ENCODE measurements around the gene TGM2. TPM values are rescaled to one million over a fixed set of nuclear protein-coding genes. Genes with fewer than 3 reads are reported as not detected.

The TGM2 gene
- total and polyA plus RNA-seq, 9 of the 15 experiments (the other 6 are each of a cell fraction or from before 2014, with no cell fraction given), result 5.5 to 78.5 (median 37.6) TPM

DNA sequence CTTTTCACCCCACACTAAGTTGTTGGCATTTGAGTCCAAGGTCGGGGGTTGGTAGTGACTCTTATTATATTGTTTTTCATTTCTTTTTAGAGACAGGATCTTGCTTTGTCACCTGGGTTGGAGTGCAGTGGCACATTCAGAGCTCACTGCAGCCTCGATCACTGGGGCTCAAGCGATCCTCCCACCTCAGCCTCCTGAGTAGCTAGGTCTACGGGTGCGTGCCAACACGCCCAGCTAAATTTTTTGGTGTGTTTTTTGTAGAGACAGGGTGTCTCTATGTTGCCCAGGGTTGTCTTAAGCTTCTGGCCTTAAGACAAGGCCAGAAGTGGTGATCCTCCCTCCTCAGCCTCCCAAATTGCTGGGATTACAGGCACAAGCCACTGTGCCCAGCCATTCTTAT lies 25.1 kb upstream of the TGM2 start:
- WGBS (ENCODE audit: insufficient coverage, low coverage, missing lambda C conversion rate), result 12% methylated on average over 6 of the region's 6 CpGs
- Histone ChIP-seq H3K4me2 (ENCODE audit: insufficient read depth, low read length) (no peak overlapping the region), H2AFZ (ENCODE audit: low read depth, low read length) (no peak overlapping the region), H3K4me3 (no peak overlapping the region), H4K20me1 (replicated peaks; ENCODE audit: control insufficient read depth, insufficient read depth, low read length) (no peaks in the 10 kb centered on the region; the same call in 1 of the 2 replicates), H3K36me3 (ENCODE audit: control insufficient read depth, insufficient read depth, low read length) (no peaks in the 10 kb centered on the region), H3K9ac (ENCODE audit: insufficient read depth in 1 of 2, low read depth in 2 of 2, low read length in 2 of 2) (no peak overlapping the region), H3K9me1 (ENCODE audit: control insufficient read depth, insufficient read depth, low read length) (no peaks in the 10 kb centered on the region), H3K79me2 (ENCODE audit: control insufficient read depth, insufficient read depth, low read length) (no peaks in the 10 kb centered on the region), H3K27ac (ENCODE audit: extremely low read depth, low read depth, low read length) (no peak overlapping the region), H3K27me3 (ENCODE audit: control insufficient read depth in 2 of 2, insufficient read depth in 2 of 2, low read length in 2 of 2) (peaks cover 0 to 12% of the 10 kb centered on the region in 2 experiments; a peak in 4 of 5 replicates), H3K9me3 (replicated peaks; ENCODE audit: control insufficient read depth, insufficient read depth, low read depth, low read length) (no peaks in the 10 kb centered on the region), H3K4me1 (replicated peaks in 1 of 2; ENCODE audit: control insufficient read depth in 2 of 2, insufficient read depth in 2 of 2, low read length in 2 of 2) (peaks cover 0 to 5% of the 10 kb centered on the region in 2 experiments; a peak in 1 of 5 replicates)
- FAIRE-seq, result no peak
- BruUV-seq (replicated peaks), result no TSS peak
- no peak for DNase-seq (ENCODE audit: extremely low read depth in 1 of 4, low spot score in 3 of 4)
- intact Hi-C loops (cut with micrococcal nuclease), result no loop called here
- no peak for ATAC-seq
- ChIA-PET CTCF (ENCODE audit: low intra/inter-chr PET ratio) (no interaction called here), POLR2A (interaction anchor here (0.6 kb wide), 1 partner anchor 28 kb away, joined by 3 read pairs; no protein-coding TSS in a partner anchor)
- in situ Hi-C loops (cut with MboI), result no loop called here
- TF ChIP-seq, protein P1, sequence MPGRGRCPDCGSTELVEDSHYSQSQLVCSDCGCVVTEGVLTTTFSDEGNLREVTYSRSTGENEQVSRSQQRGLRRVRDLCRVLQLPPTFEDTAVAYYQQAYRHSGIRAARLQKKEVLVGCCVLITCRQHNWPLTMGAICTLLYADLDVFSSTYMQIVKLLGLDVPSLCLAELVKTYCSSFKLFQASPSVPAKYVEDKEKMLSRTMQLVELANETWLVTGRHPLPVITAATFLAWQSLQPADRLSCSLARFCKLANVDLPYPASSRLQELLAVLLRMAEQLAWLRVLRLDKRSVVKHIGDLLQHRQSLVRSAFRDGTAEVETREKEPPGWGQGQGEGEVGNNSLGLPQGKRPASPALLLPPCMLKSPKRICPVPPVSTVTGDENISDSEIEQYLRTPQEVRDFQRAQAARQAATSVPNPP (IDR thresholded peaks at IDR 0.05; ENCODE audit: borderline replicate concordance, insufficient read depth, insufficient read length), result no peak
- TF ChIP-seq ZNF77 (CRISPR knock-in tag; IDR thresholded peaks at IDR 0.05), result no peak
- no peak for TF ChIP-seq RBM39 (optimal IDR thresholded peaks at IDR 0.05; ENCODE audit: low read depth, low read length)
- TF ChIP-seq, protein P2, sequence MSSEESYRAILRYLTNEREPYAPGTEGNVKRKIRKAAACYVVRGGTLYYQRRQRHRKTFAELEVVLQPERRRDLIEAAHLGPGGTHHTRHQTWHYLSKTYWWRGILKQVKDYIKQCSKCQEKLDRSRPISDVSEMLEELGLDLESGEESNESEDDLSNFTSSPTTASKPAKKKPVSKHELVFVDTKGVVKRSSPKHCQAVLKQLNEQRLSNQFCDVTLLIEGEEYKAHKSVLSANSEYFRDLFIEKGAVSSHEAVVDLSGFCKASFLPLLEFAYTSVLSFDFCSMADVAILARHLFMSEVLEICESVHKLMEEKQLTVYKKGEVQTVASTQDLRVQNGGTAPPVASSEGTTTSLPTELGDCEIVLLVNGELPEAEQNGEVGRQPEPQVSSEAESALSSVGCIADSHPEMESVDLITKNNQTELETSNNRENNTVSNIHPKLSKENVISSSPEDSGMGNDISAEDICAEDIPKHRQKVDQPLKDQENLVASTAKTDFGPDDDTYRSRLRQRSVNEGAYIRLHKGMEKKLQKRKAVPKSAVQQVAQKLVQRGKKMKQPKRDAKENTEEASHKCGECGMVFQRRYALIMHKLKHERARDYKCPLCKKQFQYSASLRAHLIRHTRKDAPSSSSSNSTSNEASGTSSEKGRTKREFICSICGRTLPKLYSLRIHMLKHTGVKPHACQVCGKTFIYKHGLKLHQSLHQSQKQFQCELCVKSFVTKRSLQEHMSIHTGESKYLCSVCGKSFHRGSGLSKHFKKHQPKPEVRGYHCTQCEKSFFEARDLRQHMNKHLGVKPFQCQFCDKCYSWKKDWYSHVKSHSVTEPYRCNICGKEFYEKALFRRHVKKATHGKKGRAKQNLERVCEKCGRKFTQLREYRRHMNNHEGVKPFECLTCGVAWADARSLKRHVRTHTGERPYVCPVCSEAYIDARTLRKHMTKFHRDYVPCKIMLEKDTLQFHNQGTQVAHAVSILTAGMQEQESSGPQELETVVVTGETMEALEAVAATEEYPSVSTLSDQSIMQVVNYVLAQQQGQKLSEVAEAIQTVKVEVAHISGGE (CRISPR knock-in tag; IDR thresholded peaks at IDR 0.05), result no peak
- TF ChIP-seq SUPT5H (IDR thresholded peaks at IDR 0.05), result no peak
- no peak for TF ChIP-seq SOX6 (IDR thresholded peaks at IDR 0.05)
- no peak for TF ChIP-seq HEY1 (CRISPR knock-in tag; IDR thresholded peaks at IDR 0.05; ENCODE audit: borderline replicate concordance)
- no peak for TF ChIP-seq ZNF274 (IDR thresholded peaks at IDR 0.05; ENCODE audit: borderline replicate concordance, low read depth, low read length)
- TF ChIP-seq HMG20B (CRISPR knock-in tag; IDR thresholded peaks at IDR 0.05), result no peak
- TF ChIP-seq ARID1B (IDR thresholded peaks at IDR 0.05), result no peak
- TF ChIP-seq SMARCE1 (IDR thresholded peaks at IDR 0.05), result no peak
- TF ChIP-seq ZNF512 (tag; IDR thresholded peaks at IDR 0.05), result no peak
- no peak for TF ChIP-seq SRF (CRISPR knock-in tag; IDR thresholded peaks at IDR 0.05)
- TF ChIP-seq POLR2B (IDR thresholded peaks at IDR 0.05; ENCODE audit: low read depth, partially characterized antibody), result no peak
- TF ChIP-seq, protein P3, sequence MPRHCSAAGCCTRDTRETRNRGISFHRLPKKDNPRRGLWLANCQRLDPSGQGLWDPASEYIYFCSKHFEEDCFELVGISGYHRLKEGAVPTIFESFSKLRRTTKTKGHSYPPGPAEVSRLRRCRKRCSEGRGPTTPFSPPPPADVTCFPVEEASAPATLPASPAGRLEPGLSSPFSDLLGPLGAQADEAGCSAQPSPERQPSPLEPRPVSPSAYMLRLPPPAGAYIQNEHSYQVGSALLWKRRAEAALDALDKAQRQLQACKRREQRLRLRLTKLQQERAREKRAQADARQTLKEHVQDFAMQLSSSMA (CRISPR knock-in tag; IDR thresholded peaks at IDR 0.05), result no peak
- TF ChIP-seq ZZZ3 (IDR thresholded peaks at IDR 0.05), result no peak
- no peak for TF ChIP-seq MAFF (IDR thresholded peaks at IDR 0.05; ENCODE audit: low read length)
